IPS-18a (cell line): ENCODE results near the gene USP24.
"Not testable (repeated sequence)": the region's sequence is repeated elsewhere in the genome, so short reads cannot be mapped to it uniquely, and the experiment has no call there.

Source experiments
- H3K27ac ChIP-seq: one replicate; pipeline ENCODE4 v1.5.1; 2013; ENCODE audit warnings: low read length
- H3K27me3 ChIP-seq: one replicate; pipeline ENCODE4 v1.6.1; 2013; ENCODE audit warnings: mild to moderate bottlenecking, low read length; ENCODE audit not compliant: control insufficient read depth, insufficient read depth
- H3K36me3 ChIP-seq: one replicate; pipeline ENCODE4 v1.6.1; 2013; ENCODE audit warnings: low read depth, low read length; ENCODE audit not compliant: control insufficient read depth
- H3K4me1 ChIP-seq: one replicate; pipeline ENCODE4 v1.6.1; 2013; ENCODE audit warnings: low read depth, low read length; ENCODE audit not compliant: control insufficient read depth
- H3K4me3 ChIP-seq: one replicate; pipeline ENCODE4 v1.5.1; 2013; ENCODE audit warnings: low read length
- H3K9ac ChIP-seq: one replicate; pipeline ENCODE4 v1.6.1; 2013; ENCODE audit warnings: mild to moderate bottlenecking, low read length, moderate library complexity
- H3K9me3 ChIP-seq: one replicate; pipeline ENCODE4 v1.6.1; 2013; ENCODE audit warnings: low read depth, low read length; ENCODE audit not compliant: control insufficient read depth

The USP24 gene

DNA sequence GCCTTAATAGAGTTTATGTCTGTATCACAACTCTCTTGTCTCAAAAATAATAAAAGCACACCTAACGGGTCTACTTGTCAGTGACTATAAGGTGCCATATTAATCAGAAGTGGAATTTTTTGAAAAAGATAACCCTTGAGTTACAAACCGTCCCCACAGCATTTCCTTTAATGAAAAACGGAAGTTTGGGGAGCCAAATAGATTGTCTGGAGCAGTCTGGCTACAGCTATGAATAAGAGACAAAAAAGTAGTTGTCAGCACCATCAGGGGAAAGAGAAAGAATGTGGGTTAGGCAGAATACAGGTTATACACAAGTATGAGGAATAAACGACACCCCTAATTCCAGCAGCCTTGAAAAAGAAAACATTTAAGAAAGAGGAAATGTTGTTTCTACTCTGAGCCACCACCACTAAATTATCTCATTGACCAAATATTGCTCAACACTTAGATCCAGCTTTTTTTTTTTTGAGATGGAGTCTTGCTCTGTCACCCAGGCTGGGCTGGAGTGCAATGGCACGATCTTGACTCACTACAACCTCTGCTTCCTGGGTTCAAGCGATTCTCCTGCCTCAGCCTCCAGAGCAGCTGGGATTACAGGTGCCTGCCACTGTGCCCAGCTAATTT is 29.4 kb upstream of the USP24 start:
- Histone ChIP-seq H3K36me3 (no peaks in the 10 kb centered on the region), H3K9ac (no peak overlapping the region), H3K4me1 (no peaks in the 10 kb centered on the region), H3K9me3 (no peaks in the 10 kb centered on the region), H3K27ac (no peak overlapping the region), H3K27me3 (no peaks in the 10 kb centered on the region), H3K4me3 (no peak overlapping the region)

GRCh38 chr1:55243655-55244054 is 28.5 kb upstream of the USP24 start:
- no peak overlapping the region for H3K27ac ChIP-seq
- H3K4me3 ChIP-seq: no peak overlapping the region
- H3K9me3 ChIP-seq: no peaks in the 10 kb centered on the region
- H3K27me3 ChIP-seq: no peaks in the 10 kb centered on the region
- H3K36me3 ChIP-seq: no peaks in the 10 kb centered on the region
- H3K4me1 ChIP-seq: no peaks in the 10 kb centered on the region
- H3K9ac ChIP-seq: no peak overlapping the region

GRCh38 chr1:55239548-55239947 is 24.4 kb upstream of the USP24 start:
- H3K9me3 ChIP-seq: no peaks in the 10 kb centered on the region
- H3K4me3 ChIP-seq: no peak overlapping the region
- no peak overlapping the region for H3K9ac ChIP-seq
- no peaks in the 10 kb centered on the region for H3K27me3 ChIP-seq
- no peaks in the 10 kb centered on the region for H3K4me1 ChIP-seq
- no peak overlapping the region for H3K27ac ChIP-seq
- H3K36me3 ChIP-seq: no peaks in the 10 kb centered on the region

GRCh38 chr1:55235722-55236121 is 20.6 kb upstream of the USP24 start:
- no peaks in the 10 kb centered on the region for H3K36me3 ChIP-seq
- H3K4me3 ChIP-seq: no peak overlapping the region
- no peaks in the 10 kb centered on the region for H3K4me1 ChIP-seq
- no peaks in the 10 kb centered on the region for H3K9me3 ChIP-seq
- H3K27ac ChIP-seq: no peak overlapping the region
- no peak overlapping the region for H3K9ac ChIP-seq
- no peaks in the 10 kb centered on the region for H3K27me3 ChIP-seq

DNA sequence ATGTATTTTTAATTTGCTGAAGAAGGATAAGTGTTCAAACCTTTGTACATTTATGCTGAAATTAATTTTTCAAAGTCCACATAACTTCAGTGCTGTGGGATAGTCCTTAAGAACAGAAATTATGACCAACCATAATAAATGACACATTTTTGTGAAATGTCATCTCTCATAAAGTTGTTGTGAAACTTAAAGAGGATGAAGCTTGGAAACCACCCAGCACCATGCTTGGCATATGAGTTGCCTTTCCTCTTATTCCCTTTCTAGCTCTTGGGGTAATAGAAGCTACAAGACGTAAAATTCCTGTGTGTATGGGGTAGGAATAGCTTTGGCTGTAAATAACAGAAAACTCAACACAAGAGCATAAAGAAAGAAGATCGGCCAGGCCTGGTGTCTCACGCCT is 18.9 kb upstream of the USP24 start:
- Histone ChIP-seq H3K4me1 (no peaks in the 10 kb centered on the region), H3K9ac (no peak overlapping the region), H3K4me3 (no peak overlapping the region), H3K9me3 (no peaks in the 10 kb centered on the region), H3K27ac (no peak overlapping the region), H3K27me3 (no peaks in the 10 kb centered on the region), H3K36me3 (no peaks in the 10 kb centered on the region)

- Histone ChIP-seq H3K36me3 (no peaks in the 10 kb centered on the region), H3K4me1 (no peaks in the 10 kb centered on the region), H3K4me3 (no peak overlapping the region), H3K9ac (no peak overlapping the region), H3K27me3 (no peaks in the 10 kb centered on the region), H3K9me3 (no peaks in the 10 kb centered on the region), H3K27ac (no peak overlapping the region)
Measured at GRCh38 chr1:55233145-55233777, 18.1 kb upstream of the USP24 start.

DNA sequence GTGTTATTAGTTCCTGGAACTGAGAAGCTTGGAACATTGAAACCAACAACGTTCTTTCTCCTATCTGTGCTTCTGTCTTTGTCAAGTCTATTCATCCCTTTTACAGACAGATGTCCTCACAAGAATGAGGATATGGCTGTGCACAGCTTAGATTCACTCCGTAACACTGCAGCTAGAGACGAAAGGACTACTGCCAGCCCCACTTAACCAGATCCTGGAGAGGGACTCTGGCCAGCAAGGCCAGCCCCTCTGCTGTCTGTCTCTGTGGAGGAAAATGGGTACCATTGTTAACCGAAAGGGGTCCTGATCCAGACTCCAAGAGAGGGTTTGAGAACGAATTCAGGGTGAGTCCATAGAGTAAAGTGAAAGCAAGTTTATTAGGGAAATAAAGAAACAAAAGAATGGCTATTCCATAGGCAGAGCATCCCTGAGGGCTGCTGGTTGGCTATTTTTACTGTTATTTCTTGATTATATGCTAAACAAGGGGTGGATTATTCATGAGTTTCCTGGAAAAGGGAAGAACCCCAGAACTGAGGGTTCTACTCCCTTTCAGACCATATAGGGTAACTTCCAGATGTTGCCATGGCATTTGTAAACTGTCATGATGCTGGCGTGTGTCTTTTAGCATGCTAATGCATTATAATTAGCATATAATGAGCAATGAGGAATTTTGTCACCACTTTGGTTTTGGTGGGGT is 17.4 kb upstream of the USP24 start:
- Histone ChIP-seq H3K4me3 (no peak overlapping the region), H3K9ac (no peak overlapping the region), H3K9me3 (no peaks in the 10 kb centered on the region), H3K36me3 (no peaks in the 10 kb centered on the region), H3K27ac (no peak overlapping the region), H3K4me1 (no peaks in the 10 kb centered on the region), H3K27me3 (no peaks in the 10 kb centered on the region)

- Histone ChIP-seq H3K27me3 (no peaks in the 10 kb centered on the region), H3K4me1 (no peaks in the 10 kb centered on the region), H3K27ac (no peak overlapping the region), H3K9ac (no peak overlapping the region), H3K4me3 (no peak overlapping the region), H3K9me3 (no peaks in the 10 kb centered on the region), H3K36me3 (no peaks in the 10 kb centered on the region)
Measured at GRCh38 chr1:55231745-55232144, 16.6 kb upstream of the USP24 start.

- H3K9ac ChIP-seq: no peak overlapping the region
- H3K4me1 ChIP-seq: no peaks in the 10 kb centered on the region
- no peaks in the 10 kb centered on the region for H3K9me3 ChIP-seq
- no peak overlapping the region for H3K4me3 ChIP-seq
- no peaks in the 10 kb centered on the region for H3K27me3 ChIP-seq
- no peaks in the 10 kb centered on the region for H3K36me3 ChIP-seq
- H3K27ac ChIP-seq: no peak overlapping the region
Measured at GRCh38 chr1:55230659-55231058, 15.5 kb upstream of the USP24 start.

GRCh38 chr1:55229726-55230125 is 14.6 kb upstream of the USP24 start:
- H3K27me3 ChIP-seq, H3K9ac ChIP-seq, H3K36me3 ChIP-seq, H3K4me3 ChIP-seq, H3K4me1 ChIP-seq, H3K9me3 ChIP-seq, H3K27ac ChIP-seq: not testable (repeated sequence)

DNA sequence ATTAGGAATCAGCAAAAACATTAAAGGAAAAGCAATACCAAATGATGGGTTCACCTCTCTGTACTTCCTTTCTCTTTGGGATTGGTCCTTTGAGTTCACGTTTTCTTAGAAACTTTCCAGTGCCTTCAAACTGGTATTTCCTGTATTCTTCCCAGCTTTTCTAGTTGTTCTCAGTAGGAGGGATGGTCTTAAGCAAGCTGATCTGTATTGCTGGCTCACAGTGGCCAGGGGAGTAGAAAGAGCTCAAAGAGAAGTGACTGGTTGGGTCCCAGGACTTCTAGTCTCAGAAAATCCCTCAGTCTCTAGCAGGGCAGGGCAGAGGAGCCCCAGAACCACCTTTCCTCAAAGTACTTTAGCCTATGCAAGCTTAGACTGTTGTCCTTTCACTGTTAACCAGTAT is 10.1 kb upstream of the USP24 start:
- peaks cover 6% of the 10 kb centered on the region for H3K4me1 ChIP-seq
- H3K27me3 ChIP-seq: no peaks in the 10 kb centered on the region
- no peak overlapping the region for H3K9ac ChIP-seq
- H3K9me3 ChIP-seq: no peaks in the 10 kb centered on the region
- H3K4me3 ChIP-seq: no peak overlapping the region
- no peaks in the 10 kb centered on the region for H3K36me3 ChIP-seq
- H3K27ac ChIP-seq: no peak overlapping the region

DNA sequence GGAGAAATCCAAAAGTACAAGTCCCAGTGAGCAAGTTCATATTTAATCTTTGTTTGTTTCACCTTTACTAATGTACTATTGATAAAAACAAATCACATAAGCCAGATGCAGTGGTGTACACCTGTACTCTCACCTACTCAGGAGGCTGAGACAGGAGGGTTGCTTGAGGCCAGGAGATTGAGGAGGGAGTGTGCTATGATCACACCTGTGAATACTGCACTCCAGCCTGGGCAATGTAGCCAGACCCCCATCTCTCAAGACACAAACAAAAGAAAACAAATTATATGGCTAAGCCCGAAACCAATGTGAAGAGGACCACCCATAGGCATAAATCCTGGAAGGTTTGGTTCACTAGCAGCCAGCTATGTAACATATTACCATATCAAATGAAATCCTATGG is 9.6 kb upstream of the USP24 start:
- no peak overlapping the region for H3K4me3 ChIP-seq
- no peak overlapping the region for H3K27ac ChIP-seq
- no peaks in the 10 kb centered on the region for H3K36me3 ChIP-seq
- no peaks in the 10 kb centered on the region for H3K9me3 ChIP-seq
- H3K9ac ChIP-seq: no peak overlapping the region
- peaks cover 6% of the 10 kb centered on the region for H3K4me1 ChIP-seq
- no peaks in the 10 kb centered on the region for H3K27me3 ChIP-seq
